Esophagus squamous epithelium (tissue), 5 donors: ENCODE data around the gene TSPEAR. TPM values are rescaled to one million over a fixed set of nuclear protein-coding genes. Genes with fewer than 3 reads are reported as not detected.
A peak's percentile ranks its signal among the peaks of the same experiment; 100 is the strongest.
"Not testable (repeated sequence)": the region's sequence is repeated elsewhere in the genome, so short reads cannot be mapped to it uniquely, and the experiment has no call there.

Source experiments
- DNase-seq: peaks from one replicate; lab custom pipeline; 2025; lab: John Stamatoyannopoulos, UW
- H3K27ac ChIP-seq, 4 donors: fragments of 200-600 bp; sonication (generic); one replicate each; pipeline ENCODE4 v1.5.1; 2016 to 2019; ENCODE audit warnings: mild to moderate bottlenecking in 1 of 4
- H3K27me3 ChIP-seq, 4 donors: fragments of 200-600 bp; sonication (generic); 1 replicate in 3 of 4; 2 replicates in 1 of 4; pipeline versions ENCODE4 v1.5.1 to v1.6.0; 2017 to 2021; ENCODE audit warnings: antibody characterized with exemption in 1 of 4
- H3K36me3 ChIP-seq, 3 donors: fragments of 200-600 bp; sonication (generic); one replicate each; pipeline ENCODE4 v1.5.1; 2016 to 2019
- H3K4me1 ChIP-seq, 3 donors: fragments of 200-600 bp; sonication (generic); one replicate each; pipeline ENCODE4 v1.5.1; 2017 to 2019
- H3K4me3 ChIP-seq, 4 donors: fragments of 200-600 bp; sonication (generic); 1 replicate in 3 of 4; 2 replicates in 1 of 4; pipeline ENCODE4 v1.5.1; 2016 to 2019; ENCODE audit warnings: mild to moderate bottlenecking in 2 of 4, moderate library complexity in 1 of 4
- H3K9me3 ChIP-seq, 3 donors: fragments of 200-600 bp; sonication (generic); one replicate each; pipeline ENCODE4 v1.5.1; 2016 to 2019
- POLR2A ChIP-seq, 4 donors: fragments of 450-650 bp; IDR thresholded peaks; one replicate each; pipeline ENCODE4 v1.6.1; 2017; ENCODE audit warnings: antibody characterized with exemption in 4 of 4, mild to moderate bottlenecking in 4 of 4, moderate library complexity in 3 of 4
- whole genome bisulfite sequencing, 2 donors: methylation state at CpG; one replicate each; pipeline ENCODE4 v1.1.5; 2018; 5-methylcytosine and 5-hydroxymethylcytosine counted together
- intact Hi-C: fragments of 100-400 bp; cut with DNase I; formaldehyde crosslinking; loops from one replicate; pipeline ENCODE4 v1.15.0; 2022
- total RNA-seq, 4 donors: library from RNA; depleted of rRNA; stranded (reverse); fragments of >200 nt; gene quantifications; one replicate each; pipeline ENCODE4 v1.1.0, GENCODE V29; 2016
- TF ChIP-seq, protein P1 (sequence below), 6 experiments: fragments of 450-650 bp in 4 of 6; fragments of 200-600 bp in 2 of 6; sonication (generic) in 2 of 6; IDR thresholded peaks; one replicate each; pipeline ENCODE4 v1.5.1; 2016 to 2019; ENCODE audit warnings: antibody characterized with exemption in 6 of 6, mild to moderate bottlenecking in 4 of 6, moderate library complexity in 4 of 6
- donor health status: DM: yes; HTN: yes; CAD: no.

Gene TSPEAR
- total RNA-seq, 4 donors from 2014 or later = not detected

DNA sequence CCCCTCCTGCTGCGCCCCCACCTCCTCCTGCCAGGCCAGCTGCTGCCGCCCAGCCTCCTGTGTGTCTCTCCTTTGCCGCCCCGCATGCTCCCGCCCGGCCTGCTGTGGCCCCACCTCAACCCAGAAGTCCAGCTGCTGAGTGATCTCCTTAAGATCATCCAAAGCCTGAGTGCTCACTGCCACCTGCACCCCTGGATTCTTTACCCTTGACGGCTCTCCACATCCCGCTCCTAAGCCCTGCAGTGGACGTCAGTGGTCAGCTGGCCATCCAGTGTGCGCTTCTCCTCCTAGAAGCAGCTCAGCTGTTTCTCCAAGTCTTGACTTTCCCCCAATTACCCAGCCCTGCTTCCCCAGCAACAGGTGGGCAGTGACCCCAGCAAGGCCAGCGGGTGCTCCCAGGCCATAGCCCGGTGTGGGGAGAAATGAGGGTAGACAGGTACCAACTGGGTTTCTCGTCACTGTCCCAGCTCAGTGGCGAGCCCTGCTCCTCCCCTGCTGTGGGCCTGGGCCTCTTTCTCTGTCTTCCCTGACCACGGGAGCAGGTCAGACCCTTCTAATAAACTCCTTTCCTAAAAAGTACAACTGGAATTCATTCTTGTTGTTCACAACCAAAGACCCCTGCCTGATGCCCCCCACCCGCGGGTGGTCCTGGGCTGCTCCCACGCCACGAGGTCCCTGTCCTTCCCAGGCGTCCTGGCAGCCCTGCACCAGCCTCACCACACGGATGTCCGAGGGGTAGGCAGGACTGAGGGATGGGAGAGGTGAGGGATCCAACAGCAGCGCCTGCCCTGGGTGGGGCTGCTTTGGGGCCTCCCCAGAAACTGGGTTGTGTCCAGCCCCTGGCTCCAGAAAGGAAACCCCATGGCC, 109.5 kb downstream of the TSPEAR start:
- peaks cover 0 to 69% (median 0%) of the 10 kb centered on the region in 4 donors for H3K27me3 ChIP-seq
- H3K9me3 ChIP-seq = no peaks in the 10 kb centered on the region
- TF ChIP-seq, protein P1, sequence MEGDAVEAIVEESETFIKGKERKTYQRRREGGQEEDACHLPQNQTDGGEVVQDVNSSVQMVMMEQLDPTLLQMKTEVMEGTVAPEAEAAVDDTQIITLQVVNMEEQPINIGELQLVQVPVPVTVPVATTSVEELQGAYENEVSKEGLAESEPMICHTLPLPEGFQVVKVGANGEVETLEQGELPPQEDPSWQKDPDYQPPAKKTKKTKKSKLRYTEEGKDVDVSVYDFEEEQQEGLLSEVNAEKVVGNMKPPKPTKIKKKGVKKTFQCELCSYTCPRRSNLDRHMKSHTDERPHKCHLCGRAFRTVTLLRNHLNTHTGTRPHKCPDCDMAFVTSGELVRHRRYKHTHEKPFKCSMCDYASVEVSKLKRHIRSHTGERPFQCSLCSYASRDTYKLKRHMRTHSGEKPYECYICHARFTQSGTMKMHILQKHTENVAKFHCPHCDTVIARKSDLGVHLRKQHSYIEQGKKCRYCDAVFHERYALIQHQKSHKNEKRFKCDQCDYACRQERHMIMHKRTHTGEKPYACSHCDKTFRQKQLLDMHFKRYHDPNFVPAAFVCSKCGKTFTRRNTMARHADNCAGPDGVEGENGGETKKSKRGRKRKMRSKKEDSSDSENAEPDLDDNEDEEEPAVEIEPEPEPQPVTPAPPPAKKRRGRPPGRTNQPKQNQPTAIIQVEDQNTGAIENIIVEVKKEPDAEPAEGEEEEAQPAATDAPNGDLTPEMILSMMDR (IDR thresholded peaks at IDR 0.05) = no peak
- TF ChIP-seq POLR2A (IDR thresholded peaks at IDR 0.05) = no peak
- intact Hi-C loops = no loop called here
- no peaks in the 10 kb centered on the region for H3K36me3 ChIP-seq
- H3K27ac ChIP-seq = no peak overlapping the region
- WGBS, 2 donors = 72 to 88% methylated on average over 11 to 19 of the region's 23 CpGs
- H3K4me3 ChIP-seq = no peak overlapping the region
- DNase-seq = no peak
- no peaks in the 10 kb centered on the region for H3K4me1 ChIP-seq

DNA sequence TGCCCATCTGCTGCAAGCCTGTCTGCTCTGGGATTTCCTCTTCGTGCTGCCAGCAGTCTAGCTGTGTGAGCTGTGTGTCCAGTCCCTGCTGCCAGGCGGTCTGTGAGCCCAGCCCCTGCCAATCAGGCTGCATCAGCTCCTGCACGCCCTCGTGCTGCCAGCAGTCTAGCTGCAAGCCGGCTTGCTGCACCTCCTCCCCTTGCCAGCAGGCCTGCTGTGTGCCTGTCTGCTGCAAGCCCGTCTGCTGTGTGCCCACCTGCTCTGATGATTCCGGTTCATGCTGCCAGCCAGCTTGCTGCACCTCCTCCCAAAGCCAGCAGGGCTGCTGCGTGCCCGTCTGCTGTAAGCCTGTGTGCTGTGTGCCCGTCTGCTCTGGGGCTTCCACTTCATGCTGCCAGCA, 110.3 kb downstream of the TSPEAR start:
- intact Hi-C loops, H3K4me3 ChIP-seq, H3K4me1 ChIP-seq, H3K27ac ChIP-seq, H3K9me3 ChIP-seq, DNase-seq, H3K36me3 ChIP-seq: not testable (repeated sequence)
- peaks cover 0 to 70% (median 0%) of the 10 kb centered on the region in 4 donors for H3K27me3 ChIP-seq
- 35% methylated on average over 7 of the region's 10 CpGs; no CpG with 5 or more reads in 1 of the 2 donors for WGBS, 2 donors
- TF ChIP-seq, protein P1 (IDR thresholded peaks at IDR 0.05) = peak in 1 of 6 experiments; percentile 32

DNA sequence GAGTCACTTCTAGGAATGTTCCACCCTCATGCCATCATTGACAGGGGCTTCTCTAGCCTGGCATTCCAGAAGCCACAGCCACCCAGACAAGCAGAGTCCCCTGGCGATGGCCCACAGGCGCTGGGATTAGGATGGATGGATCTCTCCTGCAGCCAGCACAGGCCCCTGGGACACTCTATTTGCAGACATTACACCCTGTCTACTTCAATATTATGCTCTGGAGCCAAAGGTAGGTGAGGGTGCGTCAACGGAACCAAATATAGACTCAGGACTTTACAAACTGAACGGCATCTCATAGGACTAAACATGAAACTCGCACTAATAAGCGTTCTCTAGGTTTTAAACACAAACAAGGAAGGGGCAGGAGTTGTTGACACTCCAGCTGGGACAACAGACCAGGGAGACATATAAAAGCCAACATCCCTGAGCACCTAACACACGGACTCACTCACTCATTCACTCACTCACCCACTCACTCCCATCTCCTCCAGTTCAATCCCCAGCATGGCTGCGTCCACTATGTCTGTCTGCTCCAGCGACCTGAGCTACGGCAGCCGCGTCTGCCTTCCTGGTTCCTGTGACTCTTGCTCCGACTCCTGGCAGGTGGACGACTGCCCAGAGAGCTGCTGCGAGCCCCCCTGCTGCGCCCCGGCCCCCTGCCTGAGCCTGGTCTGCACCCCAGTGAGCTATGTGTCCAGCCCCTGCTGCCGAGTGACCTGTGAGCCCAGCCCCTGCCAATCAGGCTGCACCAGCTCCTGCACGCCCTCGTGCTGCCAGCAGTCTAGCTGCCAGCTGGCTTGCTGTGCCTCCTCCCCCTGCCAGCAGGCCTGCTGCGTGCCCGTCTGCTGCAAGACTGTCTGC, 111.0 kb downstream of the TSPEAR start, which contains the start of gene KRTAP10-7:
KRTAP10-7 (plus strand) TSS at position 480 of the 861 bp plus-strand sequence; CDS start at position 505, 25 bp downstream.
- DNase-seq, H3K4me3 ChIP-seq, H3K36me3 ChIP-seq, H3K27ac ChIP-seq, H3K9me3 ChIP-seq, H3K4me1 ChIP-seq, intact Hi-C loops: not testable (repeated sequence)
- H3K27me3 ChIP-seq = peaks cover 0 to 72% (median 0%) of the 10 kb centered on the region in 4 donors
- WGBS, 2 donors = 46 to 53% methylated on average over 8 to 14 of the region's 23 CpGs

DNA sequence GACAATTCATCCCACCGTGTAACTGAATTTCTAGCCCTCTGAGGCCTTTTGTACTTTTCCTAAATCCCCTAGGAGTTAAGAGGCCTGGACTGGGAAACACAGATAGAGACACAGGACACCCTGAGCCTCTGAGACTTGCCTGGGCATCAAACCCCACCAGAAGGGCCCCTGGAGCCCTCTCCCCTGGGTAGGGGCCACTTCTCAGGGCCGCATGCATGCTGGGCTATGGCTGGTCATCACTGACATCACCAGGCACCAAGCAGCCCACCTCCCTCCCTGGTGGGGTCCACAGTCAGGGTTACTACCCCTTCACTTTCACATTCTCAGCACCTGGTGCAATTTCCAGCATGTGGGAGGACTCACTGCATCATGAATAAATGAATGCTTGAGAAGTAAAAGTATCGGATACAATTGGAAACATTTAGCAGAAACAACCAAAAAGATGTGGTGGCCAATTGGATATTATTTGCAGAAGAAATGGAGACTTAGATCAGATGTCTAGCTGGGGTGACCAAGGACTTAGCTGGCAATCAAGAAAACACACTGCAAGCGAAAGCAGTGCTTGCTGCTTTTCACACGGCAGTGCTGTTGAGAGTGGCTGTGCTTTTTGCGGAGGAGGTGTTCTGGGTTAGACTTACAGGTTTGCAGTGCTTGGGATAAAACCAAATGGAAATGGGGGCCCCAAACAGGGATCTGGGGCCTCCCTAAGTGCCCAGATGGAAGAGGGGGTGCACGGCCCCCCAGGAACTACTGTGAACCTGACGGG, 111.9 kb downstream of the TSPEAR start:
- TF ChIP-seq, protein P1 (IDR thresholded peaks at IDR 0.05) = no peak
- no peaks in the 10 kb centered on the region for H3K4me1 ChIP-seq
- DNase-seq = no peak
- no peak overlapping the region for H3K4me3 ChIP-seq
- peaks cover 0 to 67% (median 0%) of the 10 kb centered on the region in 4 donors for H3K27me3 ChIP-seq
- H3K36me3 ChIP-seq = no peaks in the 10 kb centered on the region
- H3K9me3 ChIP-seq = no peaks in the 10 kb centered on the region
- intact Hi-C loops = no loop called here
- 82 to 92% methylated on average over 7 to 8 of the region's 8 CpGs for WGBS, 2 donors
- no peak overlapping the region for H3K27ac ChIP-seq

DNA sequence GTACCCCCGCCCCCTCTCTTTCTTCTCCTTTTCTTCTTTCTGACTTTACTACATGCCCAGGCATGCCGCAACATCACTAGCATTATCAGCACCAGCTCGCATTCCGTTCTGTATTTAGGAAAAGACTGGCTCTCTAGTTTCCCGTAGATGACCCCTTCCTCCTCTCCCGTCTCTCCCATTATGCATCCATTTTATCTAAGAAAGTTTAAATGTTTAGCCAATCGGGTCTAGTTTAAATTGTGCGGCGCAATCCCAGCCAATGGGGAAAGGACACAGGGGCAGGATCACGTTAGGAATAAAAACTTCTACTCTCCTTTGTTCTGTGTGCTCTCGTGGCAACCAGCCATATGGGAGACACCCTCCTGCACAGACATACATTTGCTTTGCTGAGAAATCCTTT, 113.3 kb downstream of the TSPEAR start:
- DNase-seq = no peak
- intact Hi-C loops = no loop called here
- Histone ChIP-seq H3K9me3 (no peaks in the 10 kb centered on the region), H3K36me3 (no peaks in the 10 kb centered on the region), H3K27me3 (peaks cover 0 to 65% (median 0%) of the 10 kb centered on the region in 4 donors), H3K4me1 (no peaks in the 10 kb centered on the region), H3K27ac (no peak overlapping the region), H3K4me3 (no peak overlapping the region)
- TF ChIP-seq POLR2A (IDR thresholded peaks at IDR 0.05) = no peak
- TF ChIP-seq, protein P1 (IDR thresholded peaks at IDR 0.05) = no peak
- WGBS, 2 donors = 50 to 71% methylated on average over 11 of the region's 11 CpGs
